Stomach (tissue), 19 donors: ENCODE measurements around the gene SCN4A. TPM values are rescaled to one million over a fixed set of nuclear protein-coding genes. Genes with fewer than 3 reads are reported as not detected.
A peak's percentile ranks its signal among the peaks of the same experiment; 100 is the strongest.
"Not testable (repeated sequence)": the region's sequence is repeated elsewhere in the genome, so short reads cannot be mapped to it uniquely, and the experiment has no call there.

Experiments used
- DNase-seq, 2 donors: peaks; one replicate each; pipeline versions ENCODE4 v3.0.0 to v3.0.0-alpha.2; 2013 to 2019
- H3K27ac ChIP-seq, 5 donors: fragments of 200-600 bp in 4 of 5; sonication (generic) in 4 of 5; one replicate each; pipeline ENCODE4 v1.5.1; 2013 to 2019; ENCODE audit warnings: mild to moderate bottlenecking in 1 of 5, moderate library complexity in 1 of 5
- H3K27me3 ChIP-seq, 3 donors: fragments of 200-600 bp; sonication (generic); one replicate each; pipeline ENCODE4 v1.5.1; 2017 to 2019; ENCODE audit warnings: mixed run types in 1 of 3
- H3K36me3 ChIP-seq, 4 donors: fragments of 200-600 bp; sonication (generic); 1 replicate in 3 of 4; 2 replicates in 1 of 4; pipeline ENCODE4 v1.5.1; 2016 to 2019
- H3K4me1 ChIP-seq, 4 donors: fragments of 200-600 bp; sonication (generic); one replicate each; pipeline ENCODE4 v1.5.1; 2016 to 2019
- H3K4me3 ChIP-seq, 4 donors: fragments of 200-600 bp; sonication (generic) in 3 of 4; one replicate each; pipeline ENCODE4 v1.5.1; 2016 to 2019; ENCODE audit warnings: mild to moderate bottlenecking in 1 of 4
- H3K9me3 ChIP-seq, 4 donors: fragments of 200-600 bp; sonication (generic); one replicate each; pipeline ENCODE4 v1.5.1; 2016 to 2019
- CTCF ChIP-seq, 7 experiments: fragments of 450-650 bp in 4 of 7; fragments of 200-600 bp in 3 of 7; sonication (generic) in 3 of 7; IDR thresholded peaks; one replicate each; pipeline ENCODE4 v1.5.1; 2016 to 2019; ENCODE audit warnings: antibody characterized with exemption in 7 of 7, control low read depth in 2 of 7, mild to moderate bottlenecking in 1 of 7
- EP300 ChIP-seq: sonication (generic); formaldehyde crosslinking; IDR thresholded peaks from one replicate; pipeline ENCODE4 v1.6.1; 2017; ENCODE audit warnings: antibody characterized with exemption
- POLR2A ChIP-seq, 4 donors: fragments of 450-650 bp; IDR thresholded peaks; one replicate each; pipeline ENCODE4 v1.6.1; 2016; ENCODE audit warnings: antibody characterized with exemption in 4 of 4, control low read depth in 2 of 4, mild to moderate bottlenecking in 1 of 4, moderate library complexity in 1 of 4
- POLR2AphosphoS5 ChIP-seq, 3 donors: sonication (generic); formaldehyde crosslinking; IDR thresholded peaks; one replicate each; pipeline ENCODE4 v1.6.1; 2016; ENCODE audit warnings: antibody characterized with exemption in 3 of 3
- WGBS, 5 donors: extraction: QIAGEN DNeasy Blood & Tissue Kit in 3 of 5; methylation state at CpG; one replicate each; pipeline versions ENCODE4 v1.1.5 to v1.1.7; 2013 to 2018; 5-methylcytosine and 5-hydroxymethylcytosine counted together
- intact Hi-C: fragments of 100-400 bp; cut with DNase I; formaldehyde crosslinking; loops from one replicate; pipeline ENCODE4 v1.15.1; 2023; ENCODE audit warnings: low total_unique reads
- long read RNA-seq, 10 donors: transcript quantifications; one replicate each; lab custom pipeline, GENCODE V29; 2026
- polyA plus RNA-seq, 3 donors: library from polyadenylated mRNA; stranded (reverse); fragments of 200-250 nt; gene quantifications; one replicate each; pipeline ENCODE4 v1.2.3, GENCODE V29; 2013
- total RNA-seq, 5 donors: library from RNA; depleted of rRNA; stranded (reverse); fragments of >200 nt; gene quantifications; one replicate each; pipeline versions ENCODE4 v1.1.0 to v1.2.3, GENCODE V29; 2014 to 2016
- donor health status: healthy with polysubstance abuse.
- donor health status: Bipolar disorder and iron deficiency.
- donor health status: healthy.

SCN4A gene
- total RNA-seq (1 to 10 TPM in 3 of 5 donors, not detected in 2; 1.2 to 2.7 (median 2.4) TPM), polyA plus RNA-seq (under 1 TPM; 0.05 to 0.31 (median 0.19) TPM)
- long read RNA-seq, donor 1, result 0 reads
- long read RNA-seq, donor 2, result 0 reads
- long read RNA-seq, donor 3, result 0 reads
- long read RNA-seq, donor 4, result 0 reads
- long read RNA-seq, donor 5, result 0 reads
- long read RNA-seq, donor 6, result 0 reads
- long read RNA-seq, donor 7, result 0 reads
- long read RNA-seq, donor 8, result 0 reads
- long read RNA-seq, donor 9, result 0 reads
- long read RNA-seq, donor 10, result 0 reads

GRCh38 chr17:63972796-63973195 is at the start of gene SCN4A:
TSS of gene SCN4A (minus strand) at chr17:63972918. CDS start at chr17:63972841, 77 bp downstream.
- Histone ChIP-seq H3K27ac (no peak within 1 kb of the TSS), H3K27me3 (peaks cover 0 to 20% (median 0%) of the 10 kb centered on the region in 3 donors), H3K36me3 (no peaks in the 10 kb centered on the region), H3K4me3 (no peak within 1 kb of the TSS), H3K4me1 (no peaks in the 10 kb centered on the region), H3K9me3 (no peaks in the 10 kb centered on the region)
- intact Hi-C loops, result no loop called here
- 92 to 100% (median 95%) methylated on average over 2 to 14 of the region's 14 CpGs for WGBS, 5 donors
- no peak for DNase-seq
- TF ChIP-seq CTCF (IDR thresholded peaks at IDR 0.05) (no peak), POLR2A (IDR thresholded peaks at IDR 0.05) (no peak), POLR2AphosphoS5 (IDR thresholded peaks at IDR 0.05) (no peak), EP300 (no peak)

GRCh38 chr17:64020056-64020766 is 47.5 kb upstream of the SCN4A start, which contains the start of gene ICAM2:
TSS of gene ICAM2 (minus strand) at chr17:64020633. CDS start at chr17:64006691, 13,942 bp downstream.
- Histone ChIP-seq H3K36me3 (no peaks in the 10 kb centered on the region), H3K4me3 (peak within 1 kb of the TSS; percentile 35 to 47 (median 44)), H3K9me3 (no peaks in the 10 kb centered on the region), H3K27ac (peak within 1 kb of the TSS; percentile 76 to 86 (median 82)), H3K27me3 (no peaks in the 10 kb centered on the region), H3K4me1 (peaks cover 7 to 31% (median 14%) of the 10 kb centered on the region in 4 donors)
- peak; percentile 68 to 85 for DNase-seq
- intact Hi-C loops, result loop anchor here (10.0 kb wide), 1 partner anchor 85 kb away; the partner anchor contains the start of gene CD79B
- TF ChIP-seq CTCF (IDR thresholded peaks at IDR 0.05) (no peak), EP300 (no peak), POLR2A (IDR thresholded peaks at IDR 0.05) (no peak), POLR2AphosphoS5 (IDR thresholded peaks at IDR 0.05) (peak in 2 of 3 donors; percentile 12 to 82)
- 21 to 23% (median 22%) methylated on average over 23 of the region's 23 CpGs for WGBS, 5 donors

- H3K27ac ChIP-seq, result peak overlapping the region; percentile 33 to 86 (median 82)
- not testable (repeated sequence) for DNase-seq
- 51 to 70% (median 56%) methylated on average over 9 of the region's 9 CpGs for WGBS, 5 donors
Observed at GRCh38 chr17:64019551-64019961, 46.8 kb upstream of the SCN4A start.

GRCh38 chr17:64017381-64017980 is 44.8 kb upstream of the SCN4A start:
- intact Hi-C loops, result no loop called here
- Histone ChIP-seq H3K27ac (peak overlapping the region in 1 of 5 donors; percentile 86), H3K27me3 (no peaks in the 10 kb centered on the region), H3K9me3 (no peaks in the 10 kb centered on the region), H3K4me3 (no peak overlapping the region), H3K36me3 (no peaks in the 10 kb centered on the region), H3K4me1 (peaks cover 0 to 22% (median 11%) of the 10 kb centered on the region in 4 donors)
- 71 to 87% (median 75%) methylated on average over 2 of the region's 2 CpGs for WGBS, 5 donors
- TF ChIP-seq POLR2AphosphoS5 (IDR thresholded peaks at IDR 0.05) (no peak), CTCF (IDR thresholded peaks at IDR 0.05) (peak in 2 of 7 experiments; percentile 11 to 45)
- DNase-seq, result no peak

More at GRCh38 chr17:64019551-64019961, 46.8 kb upstream of the SCN4A start:
- Histone ChIP-seq H3K4me1 (peaks cover 5 to 27% (median 15%) of the 10 kb centered on the region in 4 donors), H3K4me3 (peak overlapping the region in 3 of 4 donors; percentile 40 to 47 (median 47))
- intact Hi-C loops, H3K9me3 ChIP-seq, H3K36me3 ChIP-seq, H3K27me3 ChIP-seq: not testable (repeated sequence)
